Naive B cell (primary cell): ENCODE results near the gene TSPAN1. TPM values are rescaled to one million over a fixed set of nuclear protein-coding genes. Genes with fewer than 3 reads are reported as not detected.
"Not testable (repeated sequence)": the region's sequence is repeated elsewhere in the genome, so short reads cannot be mapped to it uniquely, and the experiment has no call there.

Experiments
- ATAC-seq, 2 donors: fragments of 150-1000 bp; cut with Tn5 transposase; 2 replicates each; pipeline ENCODE4 v1.10.0; 2021; ENCODE audit warnings: low read depth in 2 of 2, mild to moderate bottlenecking in 2 of 2, moderate library complexity in 2 of 2
- DNase-seq: peaks from one replicate; pipeline ENCODE4 v3.0.0; 2022
- H3K27ac Mint-ChIP-seq, 6 donors: one replicate each; pipeline ENCODE4 v1.8.0; 2020 to 2022; ENCODE audit warnings: mild to moderate bottlenecking in 6 of 6, mixed read lengths in 6 of 6, moderate library complexity in 5 of 6, inconsistent platforms in 2 of 6
- H3K27me3 Mint-ChIP-seq, 3 donors: one replicate each; pipeline ENCODE4 v1.8.0; 2021 to 2022; ENCODE audit warnings: mixed read lengths in 3 of 3, mild to moderate bottlenecking in 1 of 3
- H3K36me3 Mint-ChIP-seq, 2 donors: one replicate each; pipeline ENCODE4 v1.8.0; 2020 to 2022; ENCODE audit warnings: mixed read lengths in 2 of 2, inconsistent platforms in 1 of 2, mild to moderate bottlenecking in 1 of 2
- H3K4me1 Mint-ChIP-seq, 3 donors: one replicate each; pipeline ENCODE4 v1.8.0; 2020 to 2022; ENCODE audit warnings: mixed read lengths in 3 of 3, inconsistent platforms in 1 of 3, mild to moderate bottlenecking in 1 of 3, moderate library complexity in 1 of 3
- H3K4me3 Mint-ChIP-seq, 8 donors: one replicate each; pipeline ENCODE4 v1.8.0; 2020 to 2022; ENCODE audit warnings: mild to moderate bottlenecking in 8 of 8, mixed read lengths in 8 of 8, moderate library complexity in 8 of 8, inconsistent platforms in 2 of 8
- H3K9me3 Mint-ChIP-seq, 7 donors: one replicate each; pipeline ENCODE4 v1.8.0; 2020 to 2022; ENCODE audit warnings: mixed read lengths in 7 of 7, mild to moderate bottlenecking in 5 of 7, inconsistent platforms in 2 of 7, moderate library complexity in 1 of 7
- polyA plus RNA-seq, 6 donors: library from polyadenylated mRNA; unstranded; fragments of 300-500 nt; fragmentation: Illumina TruSeq; gene quantifications; one replicate each; pipeline ENCODE4 v1.2.3, GENCODE V29; 2021; ENCODE audit warnings: low read depth in 6 of 6

Gene TSPAN1
- polyA plus RNA-seq, 6 donors from 2014 or later, result not detected

GRCh38 chr1:46220808-46221207 is 45.9 kb downstream of the TSPAN1 start:
- DNase-seq, result no peak
- H3K4me3 Mint-ChIP-seq, result no peak overlapping the region
- no peaks in the 10 kb centered on the region for H3K27me3 Mint-ChIP-seq
- H3K36me3 Mint-ChIP-seq, result no peaks in the 10 kb centered on the region
- peak overlapping the region in 1 of 6 donors; percentile 74 for H3K27ac Mint-ChIP-seq
- no peaks in the 10 kb centered on the region for H3K9me3 Mint-ChIP-seq
- H3K4me1 Mint-ChIP-seq, result peaks cover 0 to 6% (median 5%) of the 10 kb centered on the region in 3 donors
- ATAC-seq, result no peak

GRCh38 chr1:46221749-46222148 is 46.9 kb downstream of the TSPAN1 start:
- no peaks in the 10 kb centered on the region for H3K36me3 Mint-ChIP-seq
- no peak overlapping the region for H3K4me3 Mint-ChIP-seq
- no peak for ATAC-seq
- no peak overlapping the region for H3K27ac Mint-ChIP-seq
- peaks cover 0 to 6% (median 5%) of the 10 kb centered on the region in 3 donors for H3K4me1 Mint-ChIP-seq
- H3K9me3 Mint-ChIP-seq, result no peaks in the 10 kb centered on the region
- DNase-seq, result no peak
- no peaks in the 10 kb centered on the region for H3K27me3 Mint-ChIP-seq

- H3K9me3 Mint-ChIP-seq, ATAC-seq, H3K36me3 Mint-ChIP-seq, H3K27me3 Mint-ChIP-seq, H3K4me3 Mint-ChIP-seq, H3K4me1 Mint-ChIP-seq, H3K27ac Mint-ChIP-seq, DNase-seq: not testable (repeated sequence)
These were observed 48.2 kb downstream of the TSPAN1 start for GRCh38 chr1:46223055-46223454.

- DNase-seq (peak; percentile 50), ATAC-seq (peak; percentile 90 to 97)
- Mint-ChIP-seq H3K9me3 (no peaks in the 10 kb centered on the region), H3K4me1 (peaks cover 0 to 6% (median 5%) of the 10 kb centered on the region in 3 donors), H3K27me3 (no peaks in the 10 kb centered on the region), H3K4me3 (no peak overlapping the region), H3K27ac (peak overlapping the region in 3 of 6 donors; percentile 38 to 81 (median 76)), H3K36me3 (no peaks in the 10 kb centered on the region)
These were observed 48.6 kb downstream of the TSPAN1 start for GRCh38 chr1:46223472-46223943.

- peaks cover 0 to 6% (median 6%) of the 10 kb centered on the region in 3 donors for H3K4me1 Mint-ChIP-seq
- no peaks in the 10 kb centered on the region for H3K27me3 Mint-ChIP-seq
- DNase-seq (no peak), ATAC-seq (no peak)
- no peak overlapping the region for H3K4me3 Mint-ChIP-seq
- no peaks in the 10 kb centered on the region for H3K36me3 Mint-ChIP-seq
- H3K27ac Mint-ChIP-seq, result no peak overlapping the region
- H3K9me3 Mint-ChIP-seq, result no peaks in the 10 kb centered on the region
These were observed 50.1 kb downstream of the TSPAN1 start for GRCh38 chr1:46224966-46225365.

GRCh38 chr1:46231231-46231630 is 56.3 kb downstream of the TSPAN1 start:
- not testable (repeated sequence) for H3K9me3 Mint-ChIP-seq, H3K4me1 Mint-ChIP-seq, H3K36me3 Mint-ChIP-seq, H3K4me3 Mint-ChIP-seq, H3K27me3 Mint-ChIP-seq, ATAC-seq, DNase-seq, H3K27ac Mint-ChIP-seq

Other genes with a start within 250 kb of the TSPAN1 start
- gene PIK3R3, start 42.5 kb upstream of the TSPAN1 start, polyA plus RNA-seq, result under 1 TPM in 3 of 6 donors, not detected in 3; 0.11 to 0.31 (median 0.25) TPM
- gene P3R3URF, start 1.4 kb downstream of the TSPAN1 start, polyA plus RNA-seq, result not detected
- gene POMGNT1, start 23.3 kb downstream of the TSPAN1 start, polyA plus RNA-seq, result 10 to 100 TPM in 5 of 6 donors, 1 to 10 TPM in 1; 4.2 to 26.6 (median 20.0) TPM
- gene LURAP1, start 28.2 kb downstream of the TSPAN1 start, polyA plus RNA-seq, result not detected
- gene RAD54L, start 72.7 kb downstream of the TSPAN1 start, polyA plus RNA-seq, result 1 to 10 TPM in 1 of 6 donors, under 1 TPM in 1, not detected in 4; 0.84 to 1.4 TPM
- gene LRRC41, start 128.5 kb downstream of the TSPAN1 start, polyA plus RNA-seq, result 10 to 100 TPM; 35.6 to 52.5 (median 46.0) TPM
- 100 to 1,000 TPM; 280 to 322 (median 304) TPM for gene UQCRH, start 128.6 kb downstream of the TSPAN1 start, polyA plus RNA-seq
- 10 to 100 TPM; 20.4 to 32.2 (median 23.6) TPM for gene NSUN4, start 165.7 kb downstream of the TSPAN1 start, polyA plus RNA-seq
- 1 to 10 TPM in 1 of 6 donors, under 1 TPM in 2, not detected in 3; 0.34 to 1.4 (median 0.61) TPM for gene FAAH, start 219.2 kb downstream of the TSPAN1 start, polyA plus RNA-seq